Panc1 (cell line): Measurements from ENCODE around the gene BRAF.

Experiments
- POLR2AphosphoS5 ChIP-seq: IDR thresholded peaks from 2 replicates; pipeline ENCODE4 v1.6.1; 2012; ENCODE audit warnings: mild to moderate bottlenecking, low read depth, low read length, moderate library complexity
- TF ChIP-seq, protein P1 (sequence below): fragments of 450-650 bp; IDR thresholded peaks from 2 replicates; pipeline ENCODE4 v1.5.1; 2017; ENCODE audit warnings: mild to moderate bottlenecking
- TF ChIP-seq, protein P2 (sequence below), 2 experiments: IDR thresholded peaks; 2 replicates each; pipeline ENCODE4 v1.6.1; 2011 to 2012; ENCODE audit warnings: low read depth in 2 of 2, control low read depth in 1 of 2, low read length in 1 of 2, mild to moderate bottlenecking in 1 of 2, moderate library complexity in 1 of 2; ENCODE audit not compliant: insufficient read depth in 1 of 2

DNA sequence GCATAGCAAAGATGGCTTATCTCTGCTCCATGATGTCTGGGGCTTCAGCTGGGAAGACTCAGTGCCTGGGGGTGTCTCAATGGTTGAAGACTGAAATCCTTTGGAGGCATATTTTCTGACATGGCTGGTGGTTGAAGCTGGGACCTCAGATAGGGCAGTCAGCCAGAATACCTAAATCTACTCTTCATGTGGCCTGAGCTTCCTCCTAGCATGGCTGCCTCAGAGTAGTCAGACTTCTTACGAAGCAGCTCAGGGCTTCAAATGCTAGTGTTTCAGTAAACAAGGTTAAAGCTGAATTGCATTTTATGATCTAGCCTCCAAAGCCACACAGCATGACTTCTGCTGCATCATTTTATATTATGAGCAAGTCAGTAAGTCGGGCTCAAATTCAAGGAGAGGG lies 2.6 kb upstream of the BRAF start:
- TF ChIP-seq, protein P1, sequence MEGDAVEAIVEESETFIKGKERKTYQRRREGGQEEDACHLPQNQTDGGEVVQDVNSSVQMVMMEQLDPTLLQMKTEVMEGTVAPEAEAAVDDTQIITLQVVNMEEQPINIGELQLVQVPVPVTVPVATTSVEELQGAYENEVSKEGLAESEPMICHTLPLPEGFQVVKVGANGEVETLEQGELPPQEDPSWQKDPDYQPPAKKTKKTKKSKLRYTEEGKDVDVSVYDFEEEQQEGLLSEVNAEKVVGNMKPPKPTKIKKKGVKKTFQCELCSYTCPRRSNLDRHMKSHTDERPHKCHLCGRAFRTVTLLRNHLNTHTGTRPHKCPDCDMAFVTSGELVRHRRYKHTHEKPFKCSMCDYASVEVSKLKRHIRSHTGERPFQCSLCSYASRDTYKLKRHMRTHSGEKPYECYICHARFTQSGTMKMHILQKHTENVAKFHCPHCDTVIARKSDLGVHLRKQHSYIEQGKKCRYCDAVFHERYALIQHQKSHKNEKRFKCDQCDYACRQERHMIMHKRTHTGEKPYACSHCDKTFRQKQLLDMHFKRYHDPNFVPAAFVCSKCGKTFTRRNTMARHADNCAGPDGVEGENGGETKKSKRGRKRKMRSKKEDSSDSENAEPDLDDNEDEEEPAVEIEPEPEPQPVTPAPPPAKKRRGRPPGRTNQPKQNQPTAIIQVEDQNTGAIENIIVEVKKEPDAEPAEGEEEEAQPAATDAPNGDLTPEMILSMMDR, result no peak
- TF ChIP-seq POLR2AphosphoS5, result no peak
- TF ChIP-seq, protein P2, sequence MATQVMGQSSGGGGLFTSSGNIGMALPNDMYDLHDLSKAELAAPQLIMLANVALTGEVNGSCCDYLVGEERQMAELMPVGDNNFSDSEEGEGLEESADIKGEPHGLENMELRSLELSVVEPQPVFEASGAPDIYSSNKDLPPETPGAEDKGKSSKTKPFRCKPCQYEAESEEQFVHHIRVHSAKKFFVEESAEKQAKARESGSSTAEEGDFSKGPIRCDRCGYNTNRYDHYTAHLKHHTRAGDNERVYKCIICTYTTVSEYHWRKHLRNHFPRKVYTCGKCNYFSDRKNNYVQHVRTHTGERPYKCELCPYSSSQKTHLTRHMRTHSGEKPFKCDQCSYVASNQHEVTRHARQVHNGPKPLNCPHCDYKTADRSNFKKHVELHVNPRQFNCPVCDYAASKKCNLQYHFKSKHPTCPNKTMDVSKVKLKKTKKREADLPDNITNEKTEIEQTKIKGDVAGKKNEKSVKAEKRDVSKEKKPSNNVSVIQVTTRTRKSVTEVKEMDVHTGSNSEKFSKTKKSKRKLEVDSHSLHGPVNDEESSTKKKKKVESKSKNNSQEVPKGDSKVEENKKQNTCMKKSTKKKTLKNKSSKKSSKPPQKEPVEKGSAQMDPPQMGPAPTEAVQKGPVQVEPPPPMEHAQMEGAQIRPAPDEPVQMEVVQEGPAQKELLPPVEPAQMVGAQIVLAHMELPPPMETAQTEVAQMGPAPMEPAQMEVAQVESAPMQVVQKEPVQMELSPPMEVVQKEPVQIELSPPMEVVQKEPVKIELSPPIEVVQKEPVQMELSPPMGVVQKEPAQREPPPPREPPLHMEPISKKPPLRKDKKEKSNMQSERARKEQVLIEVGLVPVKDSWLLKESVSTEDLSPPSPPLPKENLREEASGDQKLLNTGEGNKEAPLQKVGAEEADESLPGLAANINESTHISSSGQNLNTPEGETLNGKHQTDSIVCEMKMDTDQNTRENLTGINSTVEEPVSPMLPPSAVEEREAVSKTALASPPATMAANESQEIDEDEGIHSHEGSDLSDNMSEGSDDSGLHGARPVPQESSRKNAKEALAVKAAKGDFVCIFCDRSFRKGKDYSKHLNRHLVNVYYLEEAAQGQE (IDR thresholded peaks at IDR 0.05; ENCODE audit: insufficient read depth in 1 of 2, low read depth in 2 of 2, low read length in 1 of 2), result no peak
